Natural killer cell treated with Interleukin-12 subunit alpha and Interleukin-12 subunit beta and Interleukin-15 and Interleukin-18, amount 100 ng/mL, for 72 hours (primary cell): ENCODE results near the gene ZNF765. TPM values are rescaled to one million over a fixed set of nuclear protein-coding genes. Genes with fewer than 3 reads are reported as not detected.
"Not testable (repeated sequence)": the region's sequence is repeated elsewhere in the genome, so short reads cannot be mapped to it uniquely, and the experiment has no call there.

Experiments used
- ATAC-seq, 2 donors: fragments of 150-1000 bp; cut with Tn5 transposase in 1 of 2; sonication (Bioruptor Pico), chemical (Tn5 transposase) in 1 of 2; 2 replicates each; pipeline ENCODE4 v1.10.0; 2021
- DNase-seq: peaks from one replicate; pipeline ENCODE4 v3.0.0; 2022; ENCODE audit warnings: low spot score
- H3K27ac Mint-ChIP-seq, 2 donors: 1 replicate in 1 of 2; 2 replicates in 1 of 2; pipeline ENCODE4 v1.8.0; 2022; ENCODE audit warnings: mixed read lengths in 2 of 2, mild to moderate bottlenecking in 1 of 2, moderate library complexity in 1 of 2
- H3K27me3 Mint-ChIP-seq, 2 donors: 1 replicate in 1 of 2; 2 replicates in 1 of 2; pipeline ENCODE4 v1.8.0; 2022; ENCODE audit warnings: mixed read lengths in 2 of 2
- H3K36me3 Mint-ChIP-seq: one replicate; pipeline ENCODE4 v1.8.0; 2022; ENCODE audit warnings: mixed read lengths
- H3K4me1 Mint-ChIP-seq, 2 donors: 1 replicate in 1 of 2; 2 replicates in 1 of 2; pipeline ENCODE4 v1.8.0; 2022; ENCODE audit warnings: low read depth in 2 of 2, mixed read lengths in 2 of 2, mild to moderate bottlenecking in 1 of 2
- H3K4me3 Mint-ChIP-seq: one replicate; pipeline ENCODE4 v1.8.0; 2022; ENCODE audit warnings: mixed read lengths
- H3K9me3 Mint-ChIP-seq: 2 replicates; pipeline ENCODE4 v1.8.0; 2022; ENCODE audit warnings: mixed read lengths
- total RNA-seq, 2 donors: library from RNA; stranded (reverse); gene quantifications; one replicate each; pipeline ENCODE4 v1.2.3, GENCODE V29; 2022

The ZNF765 gene
- total RNA-seq, 2 donors from 2014 or later, result 7.7 to 13.5 TPM

DNA sequence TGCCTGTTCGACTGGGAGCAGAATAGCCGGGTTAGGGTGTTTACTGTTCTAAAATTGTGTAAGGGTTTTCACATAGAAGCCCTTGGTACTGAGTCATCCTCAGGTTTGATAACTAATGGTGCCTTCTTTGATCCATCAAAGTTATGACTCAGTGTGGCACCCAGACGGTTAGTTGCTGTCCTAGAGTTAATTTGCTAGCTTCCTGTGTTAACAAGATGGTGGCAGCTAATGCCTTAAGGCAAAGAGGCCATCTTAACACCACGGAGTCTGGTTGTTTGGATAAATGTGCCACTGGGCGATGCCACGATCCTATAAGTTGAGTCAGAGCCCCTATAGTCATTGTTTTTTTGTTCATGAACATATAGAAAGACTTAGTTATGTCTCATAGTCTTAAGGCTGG lies 80.5 kb downstream of the ZNF765 start:
- ATAC-seq, DNase-seq, H3K4me1 Mint-ChIP-seq, H3K4me3 Mint-ChIP-seq, H3K27ac Mint-ChIP-seq, H3K9me3 Mint-ChIP-seq, H3K27me3 Mint-ChIP-seq: not testable (repeated sequence)
- H3K36me3 Mint-ChIP-seq, result peaks cover 37% of the 10 kb centered on the region

Other genes with a start within 250 kb of the ZNF765 start
- 10 to 100 TPM in 1 of 2 donors, 1 to 10 TPM in 1; 4.6 to 12.6 TPM for gene ZNF347, start 236.1 kb upstream of the ZNF765 start, total RNA-seq
- gene ZNF665, start 201.8 kb upstream of the ZNF765 start, total RNA-seq, result 1 to 10 TPM; 2.1 to 3.0 TPM
- gene ZNF677, start 140.3 kb upstream of the ZNF765 start, total RNA-seq, result 10 to 100 TPM in 1 of 2 donors, 1 to 10 TPM in 1; 2.2 to 11.2 TPM
- not detected for gene VN1R2, start 136.9 kb upstream of the ZNF765 start, total RNA-seq
- gene VN1R4, start 127.4 kb upstream of the ZNF765 start, total RNA-seq, result not detected
- 1 to 10 TPM; 5.5 to 7.9 TPM for gene ZNF845, start 61.4 kb upstream of the ZNF765 start, total RNA-seq
- gene ZNF525, start 29.4 kb upstream of the ZNF765 start, total RNA-seq, result 10 to 100 TPM; 12.3 to 18.6 TPM
- 10 to 100 TPM; 10.9 to 15.4 TPM for gene ZNF761, start 36.8 kb downstream of the ZNF765 start, total RNA-seq
- 1 to 10 TPM; 3.9 to 6.2 TPM for gene ZNF813, start 72.6 kb downstream of the ZNF765 start, total RNA-seq
- gene ZNF331, start 143.0 kb downstream of the ZNF765 start, total RNA-seq, result 10 to 100 TPM; 12.0 to 15.1 TPM
- not detected for gene DPRX, start 236.8 kb downstream of the ZNF765 start, total RNA-seq